ENCODE results near the gene SPOCK1. TPM values are rescaled to one million over a fixed set of nuclear protein-coding genes. Genes with fewer than 3 reads are reported as not detected.

Gene SPOCK1
- total and polyA plus RNA-seq, 2 of the 13 experiments (the other 11 are each of a cell fraction or from before 2014, with no cell fraction given) = 0.18 to 0.29 TPM

DNA sequence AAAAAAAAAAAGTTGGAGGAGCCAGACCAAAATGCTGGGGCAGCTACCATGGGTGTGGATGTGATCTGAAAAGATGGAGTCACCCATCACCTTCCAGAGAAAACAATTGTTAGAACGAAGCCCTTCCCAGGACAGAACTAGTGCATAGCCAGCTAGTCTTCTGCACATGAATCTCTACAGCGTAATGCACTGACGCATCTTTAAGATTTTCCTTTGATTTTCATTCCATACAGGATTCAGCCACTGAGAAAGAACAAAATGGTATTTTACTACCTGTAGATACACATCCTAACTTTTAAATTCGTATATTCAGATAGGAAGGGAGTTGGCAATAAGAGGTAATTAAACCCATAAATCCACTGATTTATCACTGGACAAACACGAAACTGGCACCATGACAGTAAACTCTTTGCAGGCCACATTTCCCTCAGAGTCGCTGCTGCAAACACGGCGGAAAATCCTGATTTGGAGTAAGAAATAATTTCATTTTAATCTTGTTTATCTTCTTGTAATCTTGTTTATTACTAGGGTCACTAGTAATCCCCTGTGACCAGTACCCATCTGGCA is 206.6 kb downstream of the SPOCK1 start (continued):
- TF ChIP-seq, protein P1, sequence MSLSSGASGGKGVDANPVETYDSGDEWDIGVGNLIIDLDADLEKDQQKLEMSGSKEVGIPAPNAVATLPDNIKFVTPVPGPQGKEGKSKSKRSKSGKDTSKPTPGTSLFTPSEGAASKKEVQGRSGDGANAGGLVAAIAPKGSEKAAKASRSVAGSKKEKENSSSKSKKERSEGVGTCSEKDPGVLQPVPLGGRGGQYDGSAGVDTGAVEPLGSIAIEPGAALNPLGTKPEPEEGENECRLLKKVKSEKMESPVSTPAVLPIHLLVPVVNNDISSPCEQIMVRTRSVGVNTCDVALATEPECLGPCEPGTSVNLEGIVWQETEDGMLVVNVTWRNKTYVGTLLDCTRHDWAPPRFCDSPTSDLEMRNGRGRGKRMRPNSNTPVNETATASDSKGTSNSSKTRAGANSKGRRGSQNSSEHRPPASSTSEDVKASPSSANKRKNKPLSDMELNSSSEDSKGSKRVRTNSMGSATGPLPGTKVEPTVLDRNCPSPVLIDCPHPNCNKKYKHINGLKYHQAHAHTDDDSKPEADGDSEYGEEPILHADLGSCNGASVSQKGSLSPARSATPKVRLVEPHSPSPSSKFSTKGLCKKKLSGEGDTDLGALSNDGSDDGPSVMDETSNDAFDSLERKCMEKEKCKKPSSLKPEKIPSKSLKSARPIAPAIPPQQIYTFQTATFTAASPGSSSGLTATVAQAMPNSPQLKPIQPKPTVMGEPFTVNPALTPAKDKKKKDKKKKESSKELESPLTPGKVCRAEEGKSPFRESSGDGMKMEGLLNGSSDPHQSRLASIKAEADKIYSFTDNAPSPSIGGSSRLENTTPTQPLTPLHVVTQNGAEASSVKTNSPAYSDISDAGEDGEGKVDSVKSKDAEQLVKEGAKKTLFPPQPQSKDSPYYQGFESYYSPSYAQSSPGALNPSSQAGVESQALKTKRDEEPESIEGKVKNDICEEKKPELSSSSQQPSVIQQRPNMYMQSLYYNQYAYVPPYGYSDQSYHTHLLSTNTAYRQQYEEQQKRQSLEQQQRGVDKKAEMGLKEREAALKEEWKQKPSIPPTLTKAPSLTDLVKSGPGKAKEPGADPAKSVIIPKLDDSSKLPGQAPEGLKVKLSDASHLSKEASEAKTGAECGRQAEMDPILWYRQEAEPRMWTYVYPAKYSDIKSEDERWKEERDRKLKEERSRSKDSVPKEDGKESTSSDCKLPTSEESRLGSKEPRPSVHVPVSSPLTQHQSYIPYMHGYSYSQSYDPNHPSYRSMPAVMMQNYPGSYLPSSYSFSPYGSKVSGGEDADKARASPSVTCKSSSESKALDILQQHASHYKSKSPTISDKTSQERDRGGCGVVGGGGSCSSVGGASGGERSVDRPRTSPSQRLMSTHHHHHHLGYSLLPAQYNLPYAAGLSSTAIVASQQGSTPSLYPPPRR (CRISPR knock-in tag; IDR thresholded peaks at IDR 0.05; ENCODE audit: borderline replicate concordance) = no peak
- TF ChIP-seq MBNL3 (CRISPR knock-in tag; conservative IDR thresholded peaks at IDR 0.05) = no peak

DNA sequence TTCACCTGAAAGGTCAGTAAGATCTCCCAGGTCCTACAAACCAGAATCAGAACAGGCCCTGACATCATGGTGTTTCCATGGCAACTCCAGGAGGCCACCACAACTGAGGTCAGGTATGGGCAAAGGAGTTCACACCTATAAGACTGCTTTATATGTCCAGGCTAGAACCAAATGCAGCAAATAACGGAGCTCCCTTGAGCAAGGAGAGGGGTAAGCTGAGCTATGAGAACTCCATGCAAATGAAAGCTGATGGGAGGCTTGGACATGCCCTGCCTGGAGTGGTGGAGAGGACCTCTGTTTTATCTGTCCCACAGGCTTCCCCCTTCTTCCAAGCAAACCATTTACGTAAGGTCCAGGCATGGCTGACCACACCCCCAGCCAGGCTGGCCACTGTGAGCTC is 207.7 kb downstream of the SPOCK1 start:
- ATAC-seq (no peak), DNase-seq (ENCODE audit: low spot score) (no peak), FAIRE-seq (no peak)
- no peaks in the 10 kb centered on the region for H3K4me1 ChIP-seq (ENCODE audit: insufficient read depth, low read length)
- H3K4me2 ChIP-seq (ENCODE audit: low read depth, low read length) = no peak overlapping the region
- no peaks in the 10 kb centered on the region for H3K27me3 ChIP-seq (ENCODE audit: control insufficient read depth in 1 of 2, insufficient read depth in 2 of 2, low read length in 2 of 2)
- H3K9ac ChIP-seq (ENCODE audit: insufficient read depth, low read depth, low read length) = no peak overlapping the region
- ChIA-PET POLR2A (no interaction called here), CTCF (ENCODE audit: low intra/inter-chr PET ratio, low total read pairs) (no interaction called here)
- intact Hi-C loops (cut with micrococcal nuclease; ENCODE audit: unreplicated experiment) = no loop called here
- 0 out of 2 replicates have a peak, but pooled peaks cover 3% of the 10 kb centered on the region for H4K20me1 ChIP-seq (ENCODE audit: insufficient read depth, low read length)
- no peaks in the 10 kb centered on the region for H3K36me3 ChIP-seq (replicated peaks in 1 of 2; ENCODE audit: control insufficient read depth in 1 of 2, insufficient read depth in 2 of 2, low read length in 2 of 2)
- no peaks in the 10 kb centered on the region for H3K79me2 ChIP-seq (ENCODE audit: insufficient read depth, low read length)
- no peak overlapping the region for H2AFZ ChIP-seq (ENCODE audit: low read length)
- H3K9me3 ChIP-seq (ENCODE audit: low read length) = no peaks in the 10 kb centered on the region
- H3K4me3 ChIP-seq (replicated peaks in 1 of 3; ENCODE audit: insufficient read depth in 1 of 3, low read depth in 2 of 3, low read length in 3 of 3) = no peak overlapping the region
- 0% methylated on average over 1 of the region's 2 CpGs for WGBS (ENCODE audit: low lambda C conversion rate)
- in situ Hi-C loops (cut with HindIII; ENCODE audit: extremely low pct_ligation_motif_present, low pct_unique_long_range_greater_than_20kb) = no loop called here
- no peak overlapping the region for H3K27ac ChIP-seq (ENCODE audit: extremely low read length, insufficient read depth, low read length)
- no TSS peak for BruUV-seq (replicated peaks)
- TF ChIP-seq FOSL1 (CRISPR knock-in tag; IDR thresholded peaks at IDR 0.05; ENCODE audit: borderline replicate concordance) = no peak
- TF ChIP-seq HNRNPLL (IDR thresholded peaks at IDR 0.05; ENCODE audit: low read depth, low read length, poor library complexity, severe bottlenecking) = no peak
- no peak for TF ChIP-seq U2AF1 (optimal IDR thresholded peaks at IDR 0.05; ENCODE audit: low read depth, low read length)
- no peak for TF ChIP-seq ZMYM3 (CRISPR knock-in tag; IDR thresholded peaks at IDR 0.05)
- no peak for TF ChIP-seq PHF21A (CRISPR knock-in tag; IDR thresholded peaks at IDR 0.05)
- TF ChIP-seq HIVEP1 (CRISPR knock-in tag; IDR thresholded peaks at IDR 0.05) = no peak
- no peak for TF ChIP-seq GATAD1 (CRISPR knock-in tag; IDR thresholded peaks at IDR 0.05)
- no peak for TF ChIP-seq PHF5A (CRISPR knock-in tag; IDR thresholded peaks at IDR 0.05; ENCODE audit: low read depth, unreplicated experiment)
- TF ChIP-seq, protein P2, sequence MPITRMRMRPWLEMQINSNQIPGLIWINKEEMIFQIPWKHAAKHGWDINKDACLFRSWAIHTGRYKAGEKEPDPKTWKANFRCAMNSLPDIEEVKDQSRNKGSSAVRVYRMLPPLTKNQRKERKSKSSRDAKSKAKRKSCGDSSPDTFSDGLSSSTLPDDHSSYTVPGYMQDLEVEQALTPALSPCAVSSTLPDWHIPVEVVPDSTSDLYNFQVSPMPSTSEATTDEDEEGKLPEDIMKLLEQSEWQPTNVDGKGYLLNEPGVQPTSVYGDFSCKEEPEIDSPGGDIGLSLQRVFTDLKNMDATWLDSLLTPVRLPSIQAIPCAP (CRISPR knock-in tag; IDR thresholded peaks at IDR 0.05; ENCODE audit: low read depth) = no peak
- TF ChIP-seq, protein P3, sequence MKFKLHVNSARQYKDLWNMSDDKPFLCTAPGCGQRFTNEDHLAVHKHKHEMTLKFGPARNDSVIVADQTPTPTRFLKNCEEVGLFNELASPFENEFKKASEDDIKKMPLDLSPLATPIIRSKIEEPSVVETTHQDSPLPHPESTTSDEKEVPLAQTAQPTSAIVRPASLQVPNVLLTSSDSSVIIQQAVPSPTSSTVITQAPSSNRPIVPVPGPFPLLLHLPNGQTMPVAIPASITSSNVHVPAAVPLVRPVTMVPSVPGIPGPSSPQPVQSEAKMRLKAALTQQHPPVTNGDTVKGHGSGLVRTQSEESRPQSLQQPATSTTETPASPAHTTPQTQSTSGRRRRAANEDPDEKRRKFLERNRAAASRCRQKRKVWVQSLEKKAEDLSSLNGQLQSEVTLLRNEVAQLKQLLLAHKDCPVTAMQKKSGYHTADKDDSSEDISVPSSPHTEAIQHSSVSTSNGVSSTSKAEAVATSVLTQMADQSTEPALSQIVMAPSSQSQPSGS (CRISPR knock-in tag; IDR thresholded peaks at IDR 0.05) = no peak
- TF ChIP-seq, protein P4, sequence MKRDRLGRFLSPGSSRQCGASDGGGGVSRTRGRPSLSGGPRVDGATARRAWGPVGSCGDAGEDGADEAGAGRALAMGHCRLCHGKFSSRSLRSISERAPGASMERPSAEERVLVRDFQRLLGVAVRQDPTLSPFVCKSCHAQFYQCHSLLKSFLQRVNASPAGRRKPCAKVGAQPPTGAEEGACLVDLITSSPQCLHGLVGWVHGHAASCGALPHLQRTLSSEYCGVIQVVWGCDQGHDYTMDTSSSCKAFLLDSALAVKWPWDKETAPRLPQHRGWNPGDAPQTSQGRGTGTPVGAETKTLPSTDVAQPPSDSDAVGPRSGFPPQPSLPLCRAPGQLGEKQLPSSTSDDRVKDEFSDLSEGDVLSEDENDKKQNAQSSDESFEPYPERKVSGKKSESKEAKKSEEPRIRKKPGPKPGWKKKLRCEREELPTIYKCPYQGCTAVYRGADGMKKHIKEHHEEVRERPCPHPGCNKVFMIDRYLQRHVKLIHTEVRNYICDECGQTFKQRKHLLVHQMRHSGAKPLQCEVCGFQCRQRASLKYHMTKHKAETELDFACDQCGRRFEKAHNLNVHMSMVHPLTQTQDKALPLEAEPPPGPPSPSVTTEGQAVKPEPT (CRISPR knock-in tag; IDR thresholded peaks at IDR 0.05; ENCODE audit: low read depth) = no peak
